HG02970 (cell line): ENCODE measurements around the gene ABTB2.
"Not testable (repeated sequence)": the region's sequence is repeated elsewhere in the genome, so short reads cannot be mapped to it uniquely, and the experiment has no call there.

Source experiments
- ATAC-seq: cut with Tn5 transposase; IDR thresholded peaks from one replicate; pipeline ENCODE4 v1.9.1; 2021; ENCODE audit warnings: mild to moderate bottlenecking, moderate library complexity, moderate number of reproducible peaks; ENCODE audit not compliant: unreplicated experiment, low FRiP score

The ABTB2 gene

DNA sequence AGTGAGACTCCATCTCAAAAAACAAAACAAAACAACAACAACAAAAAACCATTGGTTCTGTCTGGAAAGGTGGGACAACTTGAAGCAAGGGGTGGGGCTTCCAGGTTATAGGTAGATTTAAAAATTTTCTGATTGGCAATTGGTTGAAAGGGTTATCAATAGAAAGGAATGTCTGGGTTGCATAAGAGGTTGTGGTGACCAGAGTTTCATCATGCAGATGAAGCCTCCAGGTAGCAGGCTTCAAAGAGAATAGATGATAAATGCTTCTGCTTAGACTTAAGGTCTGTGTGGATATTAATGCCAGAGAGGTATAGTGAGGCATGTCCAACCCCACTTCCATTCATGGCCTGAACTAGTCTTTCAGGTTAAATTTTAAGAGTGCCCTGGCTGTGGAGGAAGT, 135.8 kb downstream of the ABTB2 start:
- ATAC-seq = no peak

DNA sequence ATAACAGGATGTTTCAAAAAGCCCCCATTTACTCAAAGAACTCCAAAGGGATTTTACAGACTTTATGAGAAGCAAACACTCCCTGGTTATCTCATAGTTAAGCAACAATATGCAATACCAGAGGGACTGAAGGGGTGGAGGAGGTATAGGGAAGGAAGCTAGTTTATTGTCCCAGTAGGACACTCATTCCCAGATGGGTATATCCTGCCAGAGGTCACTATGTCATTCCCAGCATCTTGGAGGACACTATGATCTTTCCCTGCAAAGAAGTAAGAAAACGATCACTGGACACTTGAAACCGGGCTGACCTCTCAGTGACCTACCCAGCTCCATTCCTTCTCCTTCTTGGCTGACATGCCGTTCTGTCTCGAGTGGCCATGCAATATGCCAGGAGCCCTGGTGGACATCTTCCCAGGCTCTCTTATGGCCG, 137.9 kb downstream of the ABTB2 start:
- no peak for ATAC-seq

DNA sequence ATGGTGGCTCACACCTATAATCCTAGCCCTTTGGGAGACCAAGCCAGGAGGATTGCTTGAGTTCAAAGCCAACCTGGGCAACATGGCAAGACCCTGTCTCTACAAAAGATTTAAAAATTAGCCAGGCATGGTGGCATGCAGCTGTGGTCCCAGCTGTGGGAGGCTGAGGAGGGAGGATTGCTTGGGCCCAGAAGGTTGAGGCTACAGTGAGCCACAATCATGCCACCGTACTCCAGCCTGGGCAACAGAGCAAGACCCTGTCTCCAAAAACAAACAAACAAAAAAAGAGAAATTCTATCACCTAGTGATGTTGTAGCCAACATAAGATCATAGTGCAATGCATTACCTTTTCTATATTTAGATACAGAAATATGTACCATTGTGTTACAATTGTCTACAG, 138.5 kb downstream of the ABTB2 start:
- ATAC-seq = no peak

DNA sequence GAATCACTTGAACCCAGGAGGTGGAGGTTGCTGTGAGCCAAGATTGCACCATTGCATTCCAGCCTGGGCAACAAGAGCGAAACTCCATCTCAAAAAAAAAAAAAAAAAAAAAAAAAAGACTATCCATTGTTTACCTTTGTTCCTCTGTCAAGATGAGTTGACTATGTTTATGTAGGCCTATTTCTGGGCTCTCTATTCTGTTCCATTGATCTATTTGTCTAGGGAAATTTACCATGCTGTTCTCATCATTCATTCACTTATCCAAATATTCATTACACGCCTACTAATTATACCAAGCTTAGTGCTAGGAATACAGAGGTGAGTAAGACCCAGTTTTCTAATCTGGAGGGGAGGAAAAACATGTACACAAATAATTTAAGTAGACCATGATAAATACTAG, 139.1 kb downstream of the ABTB2 start:
- ATAC-seq = not testable (repeated sequence)

DNA sequence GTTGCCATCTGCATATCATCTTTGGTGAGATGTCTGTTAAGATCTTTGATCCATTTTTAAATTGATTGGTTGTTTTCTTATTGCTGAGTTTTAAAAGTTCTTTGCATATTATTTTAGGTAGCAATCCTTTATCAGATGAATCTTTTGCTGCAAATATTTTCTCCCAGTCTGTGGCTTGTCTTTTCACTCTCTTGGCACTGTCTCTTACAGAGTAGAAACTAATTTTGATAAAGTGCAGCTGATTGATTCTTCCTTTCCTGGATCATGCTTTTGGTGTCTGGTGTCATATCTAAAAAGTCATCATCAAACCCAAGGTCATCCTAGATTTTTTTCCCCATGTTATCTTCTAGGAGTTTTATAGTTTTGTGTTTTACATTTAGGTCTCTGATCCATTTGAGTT, 139.7 kb downstream of the ABTB2 start:
- ATAC-seq = no peak

DNA sequence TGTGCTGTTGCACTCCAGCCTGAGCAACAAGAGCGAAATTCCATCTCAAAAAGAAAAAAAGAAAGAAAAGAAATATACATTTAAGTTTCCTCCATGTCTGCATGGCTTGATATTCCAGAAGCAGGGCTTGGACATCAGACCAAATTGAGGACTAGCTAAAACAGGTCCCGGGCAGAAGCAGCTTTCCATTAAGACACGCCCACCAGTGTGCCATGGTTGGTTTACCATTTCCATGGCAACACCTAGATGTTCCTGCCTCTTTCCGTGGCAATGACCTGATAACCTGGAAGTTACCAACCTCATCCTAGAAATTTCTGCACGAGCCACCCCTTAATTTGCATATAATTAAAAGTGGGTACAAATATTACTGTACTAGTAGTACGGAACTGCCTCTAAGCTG, 141.1 kb downstream of the ABTB2 start:
- ATAC-seq = no peak

DNA sequence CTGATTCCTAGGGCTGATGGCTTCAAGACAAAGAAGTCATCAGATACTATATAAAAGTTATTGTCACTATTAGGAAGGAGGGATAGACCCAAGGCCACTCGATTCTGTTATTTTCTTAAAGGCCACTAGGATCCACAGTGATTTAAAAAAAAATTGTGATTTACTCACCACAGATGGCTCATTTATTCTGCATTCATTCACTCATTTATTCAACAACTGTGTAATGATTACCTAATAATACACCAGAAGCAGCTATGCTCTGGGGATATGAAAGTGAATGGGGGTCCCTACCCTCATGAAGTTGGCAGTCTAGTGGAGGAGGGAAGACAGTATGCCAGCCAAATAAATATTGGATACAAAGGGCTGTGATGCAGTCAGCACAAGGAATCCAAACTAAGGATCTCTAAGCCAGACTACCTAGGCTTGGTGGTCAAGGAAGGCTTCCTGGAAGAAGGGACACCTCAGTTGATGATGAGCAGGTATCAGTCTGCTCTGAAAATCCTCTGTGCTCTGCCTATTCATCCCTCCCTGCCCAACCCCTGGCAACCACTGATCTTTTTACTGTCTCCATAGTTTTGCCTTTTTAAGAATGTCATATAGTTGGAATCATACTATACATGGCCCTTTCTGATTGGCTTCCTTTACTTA, 141.9 kb downstream of the ABTB2 start:
- no peak for ATAC-seq

DNA sequence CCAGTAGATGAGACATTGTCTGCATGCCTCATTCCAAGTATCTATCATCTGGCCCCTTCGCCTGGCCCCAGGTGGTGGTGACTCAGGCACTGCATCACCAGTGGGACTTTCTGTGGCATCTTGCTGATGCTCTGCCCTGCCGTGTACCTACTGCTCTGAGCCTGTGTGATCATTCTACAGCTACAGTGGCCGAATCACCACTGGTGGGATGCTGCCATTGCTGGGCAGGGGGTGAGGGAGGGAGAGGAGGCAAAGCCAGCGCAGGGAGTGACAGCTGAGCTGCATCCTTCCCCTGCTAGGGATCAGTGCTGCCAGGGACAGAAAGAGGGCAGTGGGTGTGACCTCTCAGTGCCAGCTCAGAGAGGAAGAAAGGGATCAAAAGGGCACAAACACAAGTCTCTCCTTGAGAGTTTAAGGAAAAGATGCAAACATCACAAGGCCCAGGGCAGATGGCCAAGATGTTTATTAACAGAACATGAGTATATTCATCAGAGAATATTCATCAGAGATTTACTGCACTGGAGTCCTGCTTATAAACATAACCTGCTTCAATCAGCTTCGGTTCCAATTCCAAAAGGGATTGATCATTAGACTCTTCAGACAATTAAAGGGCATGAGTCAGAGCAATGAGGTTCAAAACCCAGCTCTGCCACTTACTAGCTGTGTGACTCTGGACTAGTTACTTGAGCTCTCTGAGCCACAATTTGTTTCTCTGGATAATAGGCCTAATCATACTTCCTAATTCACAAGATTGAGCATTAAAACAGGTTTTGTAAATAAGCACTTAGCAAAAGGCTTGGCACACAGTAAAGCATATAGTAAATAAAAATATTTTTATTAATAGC, 142.6 kb downstream of the ABTB2 start:
- ATAC-seq = no peak

DNA sequence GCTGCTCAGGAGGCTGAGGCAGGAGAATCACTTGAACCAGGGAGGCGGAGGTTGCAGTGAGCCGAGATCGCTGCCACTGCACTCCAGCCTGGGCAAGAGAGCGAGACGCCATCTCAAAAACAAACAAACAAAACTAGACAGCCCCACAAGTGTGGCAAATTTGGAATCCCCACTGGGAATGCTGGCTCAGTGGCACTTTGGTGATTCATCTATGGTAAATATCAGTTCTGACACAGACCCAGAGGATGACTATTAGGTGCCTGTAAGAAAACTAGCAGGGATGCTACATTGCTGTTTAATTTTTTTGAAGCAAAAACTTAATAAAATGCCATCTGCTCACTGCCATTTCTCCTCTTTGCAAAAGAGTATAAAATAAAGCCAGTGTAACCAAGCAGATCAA, 144.4 kb downstream of the ABTB2 start:
- ATAC-seq = no peak

DNA sequence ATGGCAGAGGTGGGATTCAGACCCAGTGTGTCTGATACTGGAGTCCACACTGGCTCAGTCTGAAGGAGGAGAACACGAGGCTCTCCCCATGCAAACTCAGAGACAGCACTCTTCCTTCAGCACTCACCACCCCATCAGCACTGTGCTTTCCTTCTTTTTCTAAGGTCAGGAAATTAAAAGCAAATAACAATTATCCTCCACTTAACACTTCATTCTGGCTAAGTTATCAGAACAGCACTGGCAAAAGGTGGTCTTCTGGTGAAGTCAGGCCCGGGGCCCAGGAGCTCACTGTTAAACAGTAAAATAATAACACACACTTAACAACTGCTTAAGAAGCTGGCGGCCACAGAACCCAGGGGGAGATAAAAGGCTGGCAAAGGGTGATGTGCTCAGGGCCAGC, 145.2 kb downstream of the ABTB2 start:
- no peak for ATAC-seq

DNA sequence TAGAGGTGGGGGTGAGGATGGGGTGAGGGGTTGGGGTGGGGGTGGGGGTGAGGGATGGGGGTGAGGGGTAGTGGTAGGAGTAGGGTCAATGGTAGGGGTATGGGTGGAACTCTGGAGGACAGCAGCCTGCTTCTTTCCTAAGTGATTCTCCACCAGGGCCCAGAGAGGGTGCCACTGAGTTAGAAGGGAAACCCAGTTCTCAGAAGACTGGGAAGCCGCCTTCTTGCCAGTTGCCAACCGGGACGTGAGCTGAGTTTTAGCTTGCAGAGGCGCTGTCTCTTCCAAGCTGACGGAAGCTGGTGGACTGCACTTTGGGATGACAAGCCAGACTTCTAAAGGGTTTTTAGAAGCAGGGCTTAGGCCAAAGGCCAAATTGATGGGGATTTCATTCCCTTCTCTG, 148.0 kb downstream of the ABTB2 start:
- ATAC-seq = no peak

DNA sequence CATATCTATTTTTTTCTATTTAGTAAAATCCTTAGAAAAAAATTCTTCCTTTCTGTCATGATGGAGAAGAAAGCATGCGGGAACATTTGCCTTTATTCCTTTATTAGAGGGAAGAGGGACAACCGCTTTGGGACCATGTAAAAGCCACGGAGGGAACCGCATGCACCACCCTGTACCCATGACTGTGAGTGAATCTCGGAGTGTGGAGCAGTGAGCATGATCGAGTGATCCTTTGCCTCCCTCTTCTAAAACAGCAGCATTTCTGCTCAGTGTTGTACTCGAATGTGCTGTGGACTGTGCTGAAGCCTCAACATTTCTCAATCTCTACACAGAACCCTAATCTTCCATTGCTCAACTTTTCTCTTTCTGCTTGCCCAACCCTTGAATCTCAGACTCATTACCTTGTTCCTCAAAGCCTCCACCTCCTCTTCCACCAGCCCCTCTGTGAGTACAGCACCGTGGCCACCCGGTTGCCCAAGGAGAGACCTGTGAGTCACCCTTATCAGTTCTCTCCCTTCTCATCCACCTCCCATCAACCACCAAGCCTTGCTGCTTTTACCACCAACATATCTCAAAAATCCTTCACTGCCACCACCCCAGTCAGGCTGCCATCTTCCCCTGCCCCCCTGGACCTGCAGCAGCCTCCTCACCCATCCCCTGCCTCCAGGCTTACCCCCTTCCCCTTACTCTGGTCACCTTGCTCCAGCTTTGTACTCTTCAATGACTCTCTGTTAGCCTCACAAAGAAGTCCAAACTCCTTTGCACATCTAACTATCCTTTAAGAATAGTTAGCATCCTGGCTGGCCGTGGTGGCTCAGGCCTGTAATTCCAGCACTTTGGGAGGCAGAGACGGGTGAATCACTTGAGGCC, 149.3 kb downstream of the ABTB2 start:
- ATAC-seq = no peak

DNA sequence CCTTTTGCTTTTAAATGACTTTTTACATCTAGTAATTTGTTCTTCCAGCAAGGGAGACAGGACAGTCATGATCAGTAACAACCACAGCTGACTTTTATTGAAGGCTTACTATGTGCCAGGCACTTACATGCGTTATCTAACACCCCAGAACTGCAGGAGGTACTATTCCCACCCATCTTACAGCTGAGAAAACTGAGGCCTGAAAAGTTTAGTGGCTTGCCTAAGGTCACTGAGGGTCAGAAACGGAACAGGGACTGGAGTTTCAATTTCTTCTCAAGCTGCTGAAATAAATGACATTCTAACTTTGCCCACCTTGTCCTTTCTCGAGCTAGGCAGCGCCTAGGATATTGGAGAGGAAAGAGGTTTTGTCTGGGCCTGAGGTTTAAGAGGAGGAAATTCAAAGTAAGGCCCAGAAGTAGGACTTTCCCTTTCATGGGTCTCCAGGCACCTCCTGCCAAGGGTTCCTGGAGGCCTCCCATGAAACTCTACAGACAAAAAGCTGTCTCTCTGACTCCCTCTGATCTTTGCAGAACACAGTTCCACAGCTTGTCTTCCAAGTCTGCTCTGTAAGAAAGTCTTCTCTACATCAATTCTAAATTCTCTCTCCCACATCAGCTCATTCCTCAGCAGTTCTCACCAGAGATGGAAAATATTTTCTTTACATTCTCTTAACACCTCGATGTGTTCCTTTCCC, 150.2 kb downstream of the ABTB2 start:
- ATAC-seq = no peak

DNA sequence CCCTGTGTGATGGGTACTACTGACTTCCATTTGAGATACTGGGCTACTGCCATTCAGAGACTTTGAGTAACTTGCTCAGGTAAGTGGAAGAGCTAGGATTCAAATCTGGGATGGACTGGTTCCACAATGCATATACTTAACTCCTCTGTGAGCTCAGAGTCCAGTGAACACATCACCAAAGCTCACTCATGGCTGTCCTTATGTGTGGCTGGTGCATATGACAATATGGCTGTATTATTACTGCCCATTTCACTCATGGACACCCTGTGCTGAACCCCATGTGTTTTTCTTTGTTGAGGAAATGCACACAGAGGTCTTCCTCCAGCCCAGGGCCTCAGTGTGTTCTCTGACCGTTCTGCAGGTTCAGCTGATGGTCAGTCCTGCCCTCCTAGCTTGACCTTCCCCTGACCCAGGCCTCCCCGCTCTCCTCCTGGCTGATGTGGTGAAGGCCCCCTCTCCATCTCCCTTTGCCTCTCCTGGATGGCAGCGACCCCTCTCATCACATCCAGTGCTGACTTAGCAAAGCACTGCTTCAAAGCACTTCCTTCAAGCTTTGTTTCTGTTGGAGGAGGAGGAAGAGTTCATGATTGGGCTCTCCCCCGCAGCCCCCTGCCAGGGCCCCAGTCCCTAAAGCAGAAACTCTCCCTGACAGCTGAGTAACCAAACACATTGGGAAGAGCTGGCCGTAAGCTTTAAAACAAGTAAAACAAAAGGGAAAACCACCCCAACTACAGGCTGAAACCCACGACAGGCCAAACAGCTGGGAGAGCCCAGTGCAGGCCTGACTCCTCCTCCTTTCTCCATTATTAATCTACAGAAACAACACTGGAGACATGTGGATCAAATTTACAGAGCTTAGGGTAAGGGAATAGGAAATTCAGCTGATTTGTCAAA, 151.2 kb downstream of the ABTB2 start:
- ATAC-seq = no peak

DNA sequence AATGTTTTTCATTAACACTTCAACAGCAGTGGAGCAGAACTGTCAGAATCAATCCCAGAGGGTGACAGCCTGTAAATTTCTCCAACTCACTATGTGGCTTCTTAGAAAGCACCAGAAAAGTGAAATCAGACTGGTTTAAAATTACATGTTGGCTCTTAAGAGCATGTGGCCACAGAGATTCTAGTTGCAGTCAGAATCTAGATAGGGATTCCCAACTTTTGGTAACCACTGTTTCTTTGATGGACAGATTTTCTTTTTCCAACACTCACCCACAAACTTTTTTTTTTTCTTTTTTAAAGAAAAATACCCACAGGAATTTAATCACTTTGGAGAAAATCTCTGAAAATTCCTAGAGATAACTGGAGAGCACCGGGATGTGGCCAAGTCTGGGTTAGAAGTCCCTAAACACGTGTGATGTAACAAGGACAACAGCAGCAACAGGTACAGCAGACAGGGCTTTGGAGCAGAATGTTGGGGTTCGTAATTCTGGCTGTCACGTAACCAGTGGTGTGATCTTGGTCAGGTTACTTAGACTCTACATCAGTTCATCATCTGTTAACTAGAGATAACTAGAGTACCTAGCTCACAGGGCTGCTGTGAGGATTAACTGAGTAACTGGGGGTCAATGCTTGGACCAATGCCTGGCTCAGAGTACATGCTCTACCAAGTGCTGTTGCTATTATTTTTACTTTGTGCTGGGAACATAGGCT, 152.3 kb downstream of the ABTB2 start:
- no peak for ATAC-seq

DNA sequence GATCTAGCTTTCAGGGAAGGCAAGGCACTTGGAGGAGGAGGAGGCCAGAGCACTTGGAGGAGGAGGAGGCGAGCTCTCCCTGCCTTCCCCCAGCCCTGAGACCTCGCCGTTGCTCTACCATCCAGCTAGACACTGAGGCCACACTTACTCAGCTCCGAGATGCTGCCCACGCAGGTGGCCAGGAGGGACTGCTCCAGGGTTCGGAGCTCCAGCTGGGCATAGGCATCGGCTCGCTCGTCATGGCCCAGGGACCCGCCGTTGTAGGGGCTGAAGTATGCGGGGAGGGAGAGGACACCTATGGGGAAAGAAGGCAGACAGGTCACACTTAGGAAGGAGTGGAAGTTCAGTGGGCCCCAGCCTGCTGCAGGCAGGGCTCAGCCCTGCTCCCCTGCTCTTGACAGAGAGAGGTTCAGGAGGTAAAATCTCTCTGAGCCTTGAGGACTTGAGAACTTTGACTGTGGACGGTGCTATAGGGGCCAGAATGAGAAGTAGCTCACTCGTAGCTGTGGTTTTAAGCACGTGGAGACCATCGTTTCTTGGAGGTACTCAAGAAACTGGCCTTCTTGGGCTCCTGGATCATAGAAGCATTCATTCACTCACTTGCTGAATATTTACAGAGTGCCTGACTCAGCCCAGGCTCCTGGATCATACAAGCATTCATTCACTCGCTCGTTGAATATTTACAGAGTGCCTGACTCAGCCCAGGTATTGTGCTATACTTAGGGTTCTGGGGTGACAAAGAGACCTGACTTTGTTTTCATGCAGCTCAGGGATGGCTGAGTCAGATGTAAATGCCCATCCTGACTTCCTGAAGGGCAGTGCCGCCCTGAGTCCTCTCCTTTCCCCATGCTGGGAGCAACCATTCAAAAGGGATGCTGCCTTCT, 153.2 kb downstream of the ABTB2 start:
- no peak for ATAC-seq

DNA sequence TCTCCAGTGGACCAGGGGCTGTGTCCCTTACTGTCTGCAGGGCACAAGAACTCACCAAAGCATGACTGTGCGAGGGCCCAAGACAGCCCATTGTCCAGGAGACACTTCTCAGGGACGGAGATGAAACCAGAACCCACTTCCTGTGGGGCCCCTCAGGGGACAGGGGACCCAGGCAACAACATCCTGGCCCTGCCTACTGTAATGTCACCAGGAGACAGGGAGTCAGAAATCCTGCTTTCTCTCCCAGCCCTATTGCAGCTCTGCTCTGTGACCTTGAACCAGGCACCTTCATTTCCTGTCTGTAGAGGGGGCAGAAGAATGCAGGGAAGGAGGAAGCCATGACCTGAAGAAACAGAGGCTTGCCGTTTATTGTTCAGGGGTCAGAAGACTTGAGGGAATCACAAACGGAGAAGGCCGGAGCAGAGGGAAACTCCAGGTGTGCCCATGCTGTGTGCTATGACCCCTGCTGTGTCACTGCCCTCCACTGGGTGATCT, 154.4 kb downstream of the ABTB2 start:
- ATAC-seq = no peak

DNA sequence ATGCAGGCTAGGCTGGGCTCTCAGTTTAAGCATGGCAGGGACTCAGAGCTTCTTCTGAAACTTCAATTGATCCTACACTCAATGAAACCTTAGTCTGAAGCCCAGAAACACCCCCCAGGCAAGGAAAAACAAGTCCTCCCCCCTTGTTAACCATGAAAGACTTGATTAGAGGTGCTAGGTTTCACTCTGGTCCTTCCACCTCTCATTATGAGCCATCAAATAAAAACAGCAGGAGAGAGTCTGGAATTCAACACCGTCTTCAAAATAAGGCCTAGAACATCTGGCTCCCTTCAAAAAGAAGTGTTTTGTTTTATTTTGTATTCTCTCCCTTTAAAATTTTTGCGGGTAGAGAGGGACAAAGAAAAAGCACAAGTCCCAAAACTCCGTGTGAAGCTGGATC, 156.7 kb downstream of the ABTB2 start:
- ATAC-seq = no peak
